HG03571 (cell line): ENCODE measurements around the gene WNT11.

Source experiments
- ATAC-seq: cut with Tn5 transposase; IDR thresholded peaks from one replicate; pipeline ENCODE4 v1.9.1; 2021; ENCODE audit not compliant: unreplicated experiment

WNT11 gene

GRCh38 chr11:76206327-76207081 is at the start of gene WNT11:
Gene WNT11 (minus strand): TSS chr11:76206502. CDS start chr11:76206407, 95 bp downstream.
- ATAC-seq, result no peak

GRCh38 chr11:76253416-76253815 is 47.1 kb upstream of the WNT11 start:
- no peak for ATAC-seq

- ATAC-seq, result no peak
Observed at GRCh38 chr11:76252631-76253070, 46.3 kb upstream of the WNT11 start.

GRCh38 chr11:76251576-76251975 is 45.3 kb upstream of the WNT11 start:
- ATAC-seq, result no peak

- no peak for ATAC-seq
Observed at GRCh38 chr11:76251226-76251575, 44.9 kb upstream of the WNT11 start.

- ATAC-seq, result no peak
Observed at GRCh38 chr11:76250520-76251225, 44.4 kb upstream of the WNT11 start.

- no peak for ATAC-seq
Observed at GRCh38 chr11:76249195-76249741, 43.0 kb upstream of the WNT11 start.

- ATAC-seq, result no peak
Observed at GRCh38 chr11:76248210-76248609, 41.9 kb upstream of the WNT11 start.

GRCh38 chr11:76247091-76247490 is 40.8 kb upstream of the WNT11 start:
- no peak for ATAC-seq

- ATAC-seq, result no peak
Observed at GRCh38 chr11:76246271-76246933, 40.1 kb upstream of the WNT11 start.

GRCh38 chr11:76245720-76246119 is 39.4 kb upstream of the WNT11 start:
- no peak for ATAC-seq

GRCh38 chr11:76244316-76244851 is 38.1 kb upstream of the WNT11 start:
- ATAC-seq, result no peak

GRCh38 chr11:76243957-76244285 is 37.6 kb upstream of the WNT11 start:
- no peak for ATAC-seq

GRCh38 chr11:76243193-76243956 is 37.1 kb upstream of the WNT11 start:
- ATAC-seq, result no peak

- ATAC-seq, result no peak
Observed at GRCh38 chr11:76242004-76242779, 35.9 kb upstream of the WNT11 start.

GRCh38 chr11:76241243-76242000 is 35.1 kb upstream of the WNT11 start:
- no peak for ATAC-seq

GRCh38 chr11:76240666-76241065 is 34.4 kb upstream of the WNT11 start:
- no peak for ATAC-seq

GRCh38 chr11:76240161-76240540 is 33.8 kb upstream of the WNT11 start:
- ATAC-seq, result no peak

- no peak for ATAC-seq
Observed at GRCh38 chr11:76239483-76240160, 33.3 kb upstream of the WNT11 start.
